AG09319 (cell line): Measurements from ENCODE around the gene ITSN1.

Source experiments
- DNase-seq: peaks from one replicate; pipeline ENCODE4 v3.0.0-alpha.2; 2010; ENCODE audit warnings: low read depth; ENCODE audit errors: extremely low read depth
- CTCF ChIP-seq: IDR thresholded peaks from 2 replicates; pipeline ENCODE4 v1.5.1; 2011; ENCODE audit warnings: low read depth, mild to moderate bottlenecking, inconsistent platforms, low read length, moderate library complexity

Gene ITSN1

GRCh38 chr21:33839806-33840205 is 197.5 kb downstream of the ITSN1 start:
- no peak for TF ChIP-seq CTCF
- DNase-seq = no peak

GRCh38 chr21:33840771-33841170 is 198.5 kb downstream of the ITSN1 start:
- no peak for TF ChIP-seq CTCF
- DNase-seq = no peak

GRCh38 chr21:33841561-33841960 is 199.3 kb downstream of the ITSN1 start:
- no peak for TF ChIP-seq CTCF
- no peak for DNase-seq

GRCh38 chr21:33843216-33843615 is 200.9 kb downstream of the ITSN1 start:
- no peak for TF ChIP-seq CTCF
- no peak for DNase-seq

GRCh38 chr21:33844104-33844889 is 202.0 kb downstream of the ITSN1 start:
- TF ChIP-seq CTCF = no peak
- DNase-seq = no peak

GRCh38 chr21:33844890-33845205 is 202.5 kb downstream of the ITSN1 start:
- TF ChIP-seq CTCF = no peak
- no peak for DNase-seq

GRCh38 chr21:33846141-33846540 is 203.8 kb downstream of the ITSN1 start:
- no peak for DNase-seq
- no peak for TF ChIP-seq CTCF
